Subcutaneous abdominal adipose tissue (tissue), 5 donors: Measurements from ENCODE around the gene COL1A2.

Experiments
- H3K27ac ChIP-seq: one replicate; pipeline ENCODE4 v1.7.0; 2013; ENCODE audit warnings: low read depth, mild to moderate bottlenecking, inconsistent platforms, low read length, moderate library complexity
- H3K27me3 ChIP-seq, 5 donors: one replicate each; pipeline ENCODE4 v1.7.0; 2013; ENCODE audit warnings: low read length in 5 of 5, inconsistent platforms in 1 of 5; ENCODE audit not compliant: control insufficient read depth in 5 of 5, insufficient read depth in 4 of 5
- H3K36me3 ChIP-seq, 5 donors: one replicate each; pipeline ENCODE4 v1.7.0; 2013; ENCODE audit warnings: low read length in 5 of 5; ENCODE audit not compliant: control insufficient read depth in 5 of 5, insufficient read depth in 5 of 5
- H3K4me1 ChIP-seq, 5 donors: one replicate each; pipeline ENCODE4 v1.7.0; 2013; ENCODE audit warnings: low read length in 5 of 5, mild to moderate bottlenecking in 3 of 5, moderate library complexity in 1 of 5; ENCODE audit not compliant: control insufficient read depth in 5 of 5, insufficient read depth in 5 of 5
- H3K4me3 ChIP-seq, 5 donors: one replicate each; pipeline ENCODE4 v1.7.0; 2013; ENCODE audit warnings: low read length in 5 of 5, low read depth in 1 of 5
- H3K9ac ChIP-seq, 5 donors: one replicate each; pipeline ENCODE4 v1.7.0; 2013; ENCODE audit warnings: low read length in 5 of 5, mild to moderate bottlenecking in 4 of 5, moderate library complexity in 3 of 5
- H3K9me3 ChIP-seq, 5 donors: one replicate each; pipeline ENCODE4 v1.7.0; 2013; ENCODE audit warnings: low read length in 5 of 5; ENCODE audit not compliant: control insufficient read depth in 5 of 5
- donor health status: healthy.
- donor health status: healthy.
- donor health status: healthy.
- donor health status: healthy.
- donor health status: healthy.

The COL1A2 gene

DNA sequence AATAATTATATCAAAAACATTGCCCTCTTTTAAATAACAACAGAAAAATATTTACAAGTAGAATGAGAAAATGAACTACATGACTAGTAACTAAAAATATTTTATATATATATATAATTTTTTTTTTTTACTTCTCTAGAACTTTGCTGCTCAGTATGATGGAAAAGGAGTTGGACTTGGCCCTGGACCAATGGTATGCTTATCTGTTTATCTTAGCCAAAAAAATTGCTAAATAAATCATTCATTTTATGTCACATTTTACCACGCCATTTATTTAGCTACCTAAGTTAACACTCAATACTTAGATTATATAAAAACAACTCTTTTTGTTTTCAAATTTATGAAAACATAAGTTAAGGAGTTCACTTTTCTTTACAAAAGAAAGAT is 6.7 kb downstream of the COL1A2 start:
- peaks cover 0 to 17% (median 6%) of the 10 kb centered on the region in 5 donors for H3K27me3 ChIP-seq
- H3K27ac ChIP-seq = no peak overlapping the region
- H3K4me3 ChIP-seq = no peak overlapping the region
- H3K9me3 ChIP-seq = no peaks in the 10 kb centered on the region
- H3K36me3 ChIP-seq = peaks cover 0 to 23% (median 4%) of the 10 kb centered on the region in 5 donors
- H3K9ac ChIP-seq = no peak overlapping the region
- H3K4me1 ChIP-seq = peaks cover 0 to 11% (median 0%) of the 10 kb centered on the region in 5 donors

- Histone ChIP-seq H3K9ac (no peak overlapping the region), H3K4me1 (peaks cover 0 to 11% (median 0%) of the 10 kb centered on the region in 5 donors), H3K27me3 (peaks cover 0 to 17% (median 3%) of the 10 kb centered on the region in 5 donors), H3K4me3 (no peak overlapping the region), H3K27ac (no peak overlapping the region), H3K36me3 (peaks cover 0 to 27% (median 9%) of the 10 kb centered on the region in 5 donors), H3K9me3 (no peaks in the 10 kb centered on the region)
These were observed 8.9 kb downstream of the COL1A2 start for GRCh38 chr7:94403546-94403945.

GRCh38 chr7:94405506-94405905 is 10.8 kb downstream of the COL1A2 start:
- Histone ChIP-seq H3K4me1 (peaks cover 0 to 8% (median 0%) of the 10 kb centered on the region in 5 donors), H3K36me3 (peaks cover 0 to 36% (median 9%) of the 10 kb centered on the region in 5 donors), H3K9ac (no peak overlapping the region), H3K27me3 (peaks cover 0 to 16% (median 3%) of the 10 kb centered on the region in 5 donors), H3K27ac (no peak overlapping the region), H3K4me3 (no peak overlapping the region), H3K9me3 (no peaks in the 10 kb centered on the region)

DNA sequence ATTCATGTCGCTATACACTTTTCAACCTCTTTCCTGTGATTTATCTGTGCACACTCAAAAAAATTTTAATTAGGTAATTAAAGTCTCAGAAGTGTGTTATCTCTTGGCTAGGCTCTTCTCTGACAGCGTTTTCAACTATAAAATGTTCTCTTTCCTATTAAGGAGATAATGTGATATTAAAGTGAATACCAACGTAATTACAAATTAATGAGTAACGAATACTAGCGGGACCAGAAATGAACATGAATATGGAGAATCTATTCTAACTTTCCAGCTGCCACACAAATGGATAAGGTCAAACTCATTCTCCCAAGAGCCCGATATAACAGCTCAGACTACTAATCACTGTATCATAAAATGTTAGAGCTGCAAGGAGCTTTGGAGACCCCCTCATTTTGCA is 12.0 kb downstream of the COL1A2 start:
- Histone ChIP-seq H3K4me1 (peaks cover 0 to 5% (median 0%) of the 10 kb centered on the region in 5 donors), H3K9ac (no peak overlapping the region), H3K27me3 (peaks cover 0 to 12% (median 3%) of the 10 kb centered on the region in 5 donors), H3K9me3 (no peaks in the 10 kb centered on the region), H3K36me3 (peaks cover 2 to 40% (median 9%) of the 10 kb centered on the region in 5 donors), H3K27ac (no peak overlapping the region), H3K4me3 (no peak overlapping the region)

- Histone ChIP-seq H3K4me3 (no peak overlapping the region), H3K4me1 (peaks cover 0 to 5% (median 0%) of the 10 kb centered on the region in 5 donors), H3K9ac (no peak overlapping the region), H3K9me3 (no peaks in the 10 kb centered on the region), H3K27ac (no peak overlapping the region), H3K36me3 (peaks cover 0 to 44% (median 4%) of the 10 kb centered on the region in 5 donors), H3K27me3 (peaks cover 0 to 9% (median 5%) of the 10 kb centered on the region in 5 donors)
These were observed 14.7 kb downstream of the COL1A2 start for GRCh38 chr7:94409200-94409948.

- peaks cover 0 to 5% (median 0%) of the 10 kb centered on the region in 5 donors for H3K4me1 ChIP-seq
- no peaks in the 10 kb centered on the region for H3K9me3 ChIP-seq
- no peak overlapping the region for H3K4me3 ChIP-seq
- peaks cover 0 to 39% (median 3%) of the 10 kb centered on the region in 5 donors for H3K36me3 ChIP-seq
- peaks cover 0 to 9% (median 5%) of the 10 kb centered on the region in 5 donors for H3K27me3 ChIP-seq
- no peak overlapping the region for H3K9ac ChIP-seq
- H3K27ac ChIP-seq = no peak overlapping the region
These were observed 15.9 kb downstream of the COL1A2 start for GRCh38 chr7:94410413-94411187.

GRCh38 chr7:94411188-94411466 is 16.4 kb downstream of the COL1A2 start:
- Histone ChIP-seq H3K4me1 (peaks cover 0 to 5% (median 0%) of the 10 kb centered on the region in 5 donors), H3K4me3 (no peak overlapping the region), H3K9me3 (no peaks in the 10 kb centered on the region), H3K9ac (no peak overlapping the region), H3K27ac (no peak overlapping the region), H3K27me3 (peaks cover 0 to 9% (median 5%) of the 10 kb centered on the region in 5 donors), H3K36me3 (peaks cover 0 to 37% (median 3%) of the 10 kb centered on the region in 5 donors)

DNA sequence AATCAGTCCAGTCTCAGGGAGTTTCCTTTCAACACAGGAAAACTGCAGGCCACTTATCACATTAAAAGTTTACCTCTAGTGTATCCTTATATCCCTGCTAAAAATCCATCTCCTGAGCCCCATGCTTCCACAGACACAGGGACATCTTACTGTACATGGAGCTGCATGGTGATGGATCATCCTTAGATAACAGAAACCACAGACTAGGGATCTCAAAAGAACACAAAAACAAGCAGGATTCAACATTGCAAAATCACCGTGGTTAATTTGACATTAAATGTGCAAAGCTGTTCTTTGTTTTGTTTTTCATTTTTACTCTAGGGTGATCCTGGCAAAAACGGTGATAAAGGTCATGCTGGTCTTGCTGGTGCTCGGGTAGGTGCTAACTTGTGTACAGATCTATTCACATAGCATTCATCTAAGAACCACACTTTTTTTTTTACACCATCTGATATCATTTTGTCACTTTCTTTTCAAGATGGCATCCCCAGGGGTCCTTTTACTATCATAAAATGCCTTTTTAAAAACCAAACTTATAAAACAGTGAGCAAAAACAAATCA is 18.1 kb downstream of the COL1A2 start:
- peaks cover 0 to 5% (median 0%) of the 10 kb centered on the region in 5 donors for H3K4me1 ChIP-seq
- peaks cover 2 to 45% (median 6%) of the 10 kb centered on the region in 5 donors for H3K36me3 ChIP-seq
- H3K9me3 ChIP-seq = no peaks in the 10 kb centered on the region
- H3K27me3 ChIP-seq = peaks cover 0 to 14% (median 5%) of the 10 kb centered on the region in 5 donors
- no peak overlapping the region for H3K9ac ChIP-seq
- no peak overlapping the region for H3K4me3 ChIP-seq
- H3K27ac ChIP-seq = no peak overlapping the region

DNA sequence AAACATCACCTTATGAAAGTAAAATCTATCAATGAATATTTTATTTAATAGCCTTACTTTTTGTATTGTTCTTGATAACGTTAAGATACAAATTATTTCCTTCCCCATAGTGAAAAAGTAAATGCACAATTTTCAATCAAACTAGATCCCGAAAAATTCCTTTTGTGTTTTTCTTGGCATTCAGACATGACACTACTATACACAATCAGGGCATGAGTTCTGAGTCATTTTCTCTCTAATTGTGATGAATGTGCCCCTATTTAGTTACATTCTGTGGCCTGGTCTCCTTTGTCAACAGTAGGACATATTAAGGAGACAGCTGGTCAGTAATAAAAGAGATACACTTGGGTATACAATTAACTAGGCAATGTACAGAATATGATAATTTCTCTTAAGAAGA is 19.8 kb downstream of the COL1A2 start:
- no peak overlapping the region for H3K9ac ChIP-seq
- peaks cover 0 to 14% (median 7%) of the 10 kb centered on the region in 5 donors for H3K27me3 ChIP-seq
- peaks cover 2 to 53% (median 8%) of the 10 kb centered on the region in 5 donors for H3K36me3 ChIP-seq
- no peak overlapping the region for H3K27ac ChIP-seq
- H3K4me3 ChIP-seq = no peak overlapping the region
- H3K9me3 ChIP-seq = no peaks in the 10 kb centered on the region
- peaks cover 0 to 5% (median 0%) of the 10 kb centered on the region in 5 donors for H3K4me1 ChIP-seq

GRCh38 chr7:94414980-94415379 is 20.3 kb downstream of the COL1A2 start:
- Histone ChIP-seq H3K36me3 (peaks cover 2 to 54% (median 8%) of the 10 kb centered on the region in 5 donors), H3K27ac (no peak overlapping the region), H3K4me1 (peaks cover 0 to 5% (median 0%) of the 10 kb centered on the region in 5 donors), H3K4me3 (no peak overlapping the region), H3K9ac (no peak overlapping the region), H3K9me3 (no peaks in the 10 kb centered on the region), H3K27me3 (peaks cover 2 to 12% (median 7%) of the 10 kb centered on the region in 5 donors)
